Left lung (tissue), 10 donors: ENCODE measurements around the gene ABL1. TPM values are rescaled to one million over a fixed set of nuclear protein-coding genes. Genes with fewer than 3 reads are reported as not detected.

Experiments
- ATAC-seq: fragments of 200-7000 bp; cut with Tn5 transposase; one replicate; pipeline ENCODE4 v1.9.1; 2020; ENCODE audit warnings: moderate library complexity
- DNase-seq, 4 donors: peaks; one replicate each; pipeline ENCODE4 v3.0.0-alpha.2; 2013 to 2020
- H3K27ac ChIP-seq, 2 donors: fragments of 200-600 bp; sonication (generic) in 1 of 2; one replicate each; pipeline versions ENCODE4 v1.5.0 to v1.8.0; 2020 to 2021
- H3K27me3 ChIP-seq, 2 donors: fragments of 200-600 bp; sonication (generic) in 1 of 2; one replicate each; pipeline versions ENCODE4 v1.5.0 to v1.8.0; 2020 to 2021
- H3K36me3 ChIP-seq, 2 donors: fragments of 200-600 bp; sonication (generic) in 1 of 2; one replicate each; pipeline versions ENCODE4 v1.5.0 to v1.8.0; 2020 to 2021
- H3K4me1 ChIP-seq, 2 donors: fragments of 200-600 bp; one replicate each; pipeline ENCODE4 v1.8.0; 2021
- H3K4me3 ChIP-seq, 2 donors: fragments of 200-600 bp; sonication (generic) in 1 of 2; one replicate each; pipeline versions ENCODE4 v1.5.0 to v1.8.0; 2020 to 2021; ENCODE audit warnings: mild to moderate bottlenecking in 1 of 2
- H3K9me3 ChIP-seq, 2 donors: fragments of 200-600 bp; sonication (generic) in 1 of 2; one replicate each; pipeline versions ENCODE4 v1.5.0 to v1.8.0; 2020 to 2021
- intact Hi-C, 2 donors: fragments of 100-400 bp; cut with DNase I; formaldehyde crosslinking; loops; one replicate each; pipeline versions ENCODE4 v1.11.2 to v1.14.2; 2022
- polyA plus RNA-seq, 6 donors: library from polyadenylated mRNA; unstranded; fragments of 120-200 nt; gene quantifications; one replicate each; pipeline ENCODE4 v1.2.1, GENCODE V29; 2013; ENCODE audit not compliant: insufficient read length in 6 of 6
- total RNA-seq, 2 donors: library from RNA; stranded (reverse); fragmentation: NEBNext Ultra II Directional; extraction: Animal tissue kit (Norgen Biotek cat#: 25700); gene quantifications; one replicate each; pipeline ENCODE4 v1.2.1, GENCODE V29; 2021
- TF ChIP-seq, protein P1 (sequence below), 2 donors: fragments of 200-600 bp; sonication (generic) in 1 of 2; IDR thresholded peaks; one replicate each; pipeline versions ENCODE4 v1.5.0 to v1.8.0; 2021; ENCODE audit warnings: antibody characterized with exemption in 2 of 2
- donor health status: DM: no; HTN: yes; CAD: no.
- donor health status: DM: no; HTN: no; CAD: no.

The ABL1 gene
- total and polyA plus RNA-seq, 8 donors = 55.6 to 83.3 (median 72.4) TPM

- peaks cover 0 to 7% of the 10 kb centered on the region in 2 donors for H3K9me3 ChIP-seq
- no peak overlapping the region for H3K27ac ChIP-seq
- H3K36me3 ChIP-seq = no peaks in the 10 kb centered on the region
- H3K27me3 ChIP-seq = no peaks in the 10 kb centered on the region
- intact Hi-C loops = no loop called here
- H3K4me1 ChIP-seq = peaks cover 5 to 12% of the 10 kb centered on the region in 2 donors
- H3K4me3 ChIP-seq = no peak overlapping the region
- TF ChIP-seq, protein P1, sequence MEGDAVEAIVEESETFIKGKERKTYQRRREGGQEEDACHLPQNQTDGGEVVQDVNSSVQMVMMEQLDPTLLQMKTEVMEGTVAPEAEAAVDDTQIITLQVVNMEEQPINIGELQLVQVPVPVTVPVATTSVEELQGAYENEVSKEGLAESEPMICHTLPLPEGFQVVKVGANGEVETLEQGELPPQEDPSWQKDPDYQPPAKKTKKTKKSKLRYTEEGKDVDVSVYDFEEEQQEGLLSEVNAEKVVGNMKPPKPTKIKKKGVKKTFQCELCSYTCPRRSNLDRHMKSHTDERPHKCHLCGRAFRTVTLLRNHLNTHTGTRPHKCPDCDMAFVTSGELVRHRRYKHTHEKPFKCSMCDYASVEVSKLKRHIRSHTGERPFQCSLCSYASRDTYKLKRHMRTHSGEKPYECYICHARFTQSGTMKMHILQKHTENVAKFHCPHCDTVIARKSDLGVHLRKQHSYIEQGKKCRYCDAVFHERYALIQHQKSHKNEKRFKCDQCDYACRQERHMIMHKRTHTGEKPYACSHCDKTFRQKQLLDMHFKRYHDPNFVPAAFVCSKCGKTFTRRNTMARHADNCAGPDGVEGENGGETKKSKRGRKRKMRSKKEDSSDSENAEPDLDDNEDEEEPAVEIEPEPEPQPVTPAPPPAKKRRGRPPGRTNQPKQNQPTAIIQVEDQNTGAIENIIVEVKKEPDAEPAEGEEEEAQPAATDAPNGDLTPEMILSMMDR (IDR thresholded peaks at IDR 0.05) = no peak
- ATAC-seq (no peak), DNase-seq (no peak)
Measured at GRCh38 chr9:130820135-130820738, 14.8 kb upstream of the ABL1 start.

- H3K27ac ChIP-seq = peak overlapping the region in 1 of 2 donors; percentile 78
- ATAC-seq (no peak), DNase-seq (no peak)
- H3K9me3 ChIP-seq = peaks cover 0 to under 1% of the 10 kb centered on the region in 2 donors
- peaks cover 12 to 18% of the 10 kb centered on the region in 2 donors for H3K4me1 ChIP-seq
- no peaks in the 10 kb centered on the region for H3K36me3 ChIP-seq
- TF ChIP-seq, protein P1 (IDR thresholded peaks at IDR 0.05) = no peak
- intact Hi-C loops = no loop called here
- H3K4me3 ChIP-seq = no peak overlapping the region
- no peaks in the 10 kb centered on the region for H3K27me3 ChIP-seq
Measured at GRCh38 chr9:130823435-130823834, 11.6 kb upstream of the ABL1 start.

- Histone ChIP-seq H3K27ac (peak overlapping the region in 1 of 2 donors; percentile 78), H3K27me3 (no peaks in the 10 kb centered on the region), H3K4me3 (no peak overlapping the region), H3K36me3 (no peaks in the 10 kb centered on the region), H3K9me3 (peaks cover 0 to 4% of the 10 kb centered on the region in 2 donors), H3K4me1 (peaks cover 12 to 18% of the 10 kb centered on the region in 2 donors)
- peak; percentile 9 for ATAC-seq
- intact Hi-C loops = no loop called here
- no peak for DNase-seq
- TF ChIP-seq, protein P1 (IDR thresholded peaks at IDR 0.05) = no peak
Measured at GRCh38 chr9:130824079-130824478, 11.0 kb upstream of the ABL1 start.

DNA sequence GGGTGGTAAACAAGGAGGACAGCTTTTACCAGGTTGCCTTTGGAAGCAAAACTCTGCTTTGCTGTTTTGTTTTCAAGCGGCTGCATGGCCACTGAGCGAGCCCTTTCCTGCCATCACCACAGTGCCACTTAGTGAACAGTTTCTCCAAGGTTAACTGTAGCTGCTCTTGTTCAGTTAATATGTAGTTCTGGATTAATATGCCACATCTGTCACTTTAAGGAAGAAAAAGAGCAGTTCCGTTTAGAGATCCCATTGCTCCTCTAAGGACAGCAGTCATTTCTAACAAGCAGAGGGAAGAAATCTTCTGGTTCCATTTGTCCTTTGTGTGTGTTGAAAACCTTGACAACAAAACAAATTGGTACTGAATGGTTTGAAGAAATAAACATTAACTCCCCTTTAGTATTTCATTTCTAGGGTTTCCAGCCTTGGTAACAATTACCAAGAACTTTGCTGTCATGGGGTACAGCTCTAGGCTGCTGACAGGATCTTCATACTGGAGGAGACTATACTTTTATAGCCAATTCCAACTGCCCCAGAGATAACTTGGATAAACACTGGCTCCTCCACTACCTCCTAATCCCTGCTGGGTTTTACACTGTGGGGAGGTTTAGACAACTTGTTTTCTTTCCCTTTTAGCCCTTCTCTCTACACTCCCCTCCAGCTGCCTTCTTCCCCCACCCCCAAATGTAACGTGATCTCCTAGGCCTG, 10.3 kb upstream of the ABL1 start:
- Histone ChIP-seq H3K27ac (peak overlapping the region; percentile 28 to 78), H3K4me3 (no peak overlapping the region)
- TF ChIP-seq, protein P1 (IDR thresholded peaks at IDR 0.05) = no peak

GRCh38 chr9:130825351-130825651, 9.8 kb upstream of the ABL1 start:
- no peaks in the 10 kb centered on the region for H3K36me3 ChIP-seq
- H3K4me1 ChIP-seq = peaks cover 12 to 18% of the 10 kb centered on the region in 2 donors
- no peak overlapping the region for H3K4me3 ChIP-seq
- intact Hi-C loops = no loop called here
- peaks cover 0 to 5% of the 10 kb centered on the region in 2 donors for H3K9me3 ChIP-seq
- no peak for ATAC-seq
- H3K27me3 ChIP-seq = no peaks in the 10 kb centered on the region
- H3K27ac ChIP-seq = peak overlapping the region; percentile 28 to 78
- DNase-seq = no peak
- TF ChIP-seq, protein P1 (IDR thresholded peaks at IDR 0.05) = no peak

More for the DNA sequence above, 10.3 kb upstream of the ABL1 start:
- H3K9me3 ChIP-seq = peaks cover 0 to 5% of the 10 kb centered on the region in 2 donors
- intact Hi-C loops = no loop called here
- no peaks in the 10 kb centered on the region for H3K36me3 ChIP-seq
- no peaks in the 10 kb centered on the region for H3K27me3 ChIP-seq
- ATAC-seq (peak; percentile 88), DNase-seq (peak in 2 of 4 donors; percentile 80 to 89)
- peaks cover 12 to 18% of the 10 kb centered on the region in 2 donors for H3K4me1 ChIP-seq
